DND-41 (cell line): ENCODE measurements around the gene GRID2.

ENCODE experiments used
- ATAC-seq: fragments of 200-7000 bp; cut with Tn5 transposase; 3 replicates; pipeline ENCODE4 v1.9.1; 2021; ENCODE audit warnings: low read depth; ENCODE audit not compliant: insufficient read depth
- DNase-seq: peaks from one replicate; pipeline ENCODE4 v3.0.0-alpha.2; 2020
- H2AFZ ChIP-seq: 2 replicates; pipeline ENCODE4 v1.6.0; 2012; ENCODE audit warnings: low read depth, low read length
- H3K27ac ChIP-seq: 2 replicates; pipeline ENCODE4 v1.5.1; 2012; ENCODE audit warnings: low read length, inconsistent platforms
- H3K27me3 ChIP-seq: fragments of 200-600 bp; sonication (generic); 2 replicates; pipeline ENCODE4 v1.6.0; 2012; ENCODE audit warnings: low read length, mild to moderate bottlenecking, inconsistent platforms; ENCODE audit not compliant: insufficient read depth, poor library complexity
- H3K36me3 ChIP-seq: 2 replicates; pipeline ENCODE4 v1.5.1; 2012; ENCODE audit warnings: low read length, inconsistent platforms; ENCODE audit not compliant: insufficient read depth
- H3K4me1 ChIP-seq: 2 replicates; pipeline ENCODE4 v1.5.1; 2012; ENCODE audit warnings: mild to moderate bottlenecking, low read length; ENCODE audit not compliant: insufficient read depth
- H3K4me2 ChIP-seq: 2 replicates; pipeline ENCODE4 v1.6.0; 2012; ENCODE audit warnings: mild to moderate bottlenecking, moderate library complexity, low read length, inconsistent platforms; ENCODE audit not compliant: insufficient read depth
- H3K4me3 ChIP-seq, 2 experiments: fragments of 200-600 bp in 1 of 2; shearing (Covaris generic) in 1 of 2; 2 replicates each; pipeline ENCODE4 v1.5.1; 2012 to 2016; ENCODE audit warnings: inconsistent platforms in 2 of 2, low read length in 2 of 2, mild to moderate bottlenecking in 2 of 2, low read depth in 1 of 2, moderate library complexity in 1 of 2
- H3K79me2 ChIP-seq: 2 replicates; pipeline ENCODE4 v1.6.0; 2012; ENCODE audit warnings: low read length, inconsistent platforms; ENCODE audit not compliant: insufficient read depth
- H3K9ac ChIP-seq: 2 replicates; pipeline ENCODE4 v1.6.0; 2012; ENCODE audit warnings: low read depth, mild to moderate bottlenecking, inconsistent platforms, low read length, moderate library complexity
- H3K9me3 ChIP-seq: 2 replicates; pipeline ENCODE4 v1.5.1; 2012; ENCODE audit warnings: low read length, moderate library complexity, mild to moderate bottlenecking, inconsistent platforms; ENCODE audit not compliant: insufficient read depth, severe bottlenecking
- H4K20me1 ChIP-seq: 2 replicates; pipeline ENCODE4 v1.6.0; 2012; ENCODE audit warnings: low read length; ENCODE audit not compliant: insufficient read depth
- CTCF ChIP-seq: IDR thresholded peaks from 2 replicates; pipeline ENCODE4 v1.5.1; 2012; ENCODE audit warnings: borderline replicate concordance, low read length, moderate library complexity, mild to moderate bottlenecking; ENCODE audit not compliant: poor library complexity, severe bottlenecking; ENCODE audit errors: extremely low read depth
- EZH2 ChIP-seq: IDR thresholded peaks from 3 replicates; pipeline ENCODE4 v1.6.1; 2012; ENCODE audit warnings: borderline replicate concordance, low read depth, mild to moderate bottlenecking, moderate library complexity, low read length, inconsistent platforms; ENCODE audit not compliant: severe bottlenecking

The GRID2 gene

GRCh38 chr4:93764639-93765246 is 1461.0 kb downstream of the GRID2 start:
- H2AFZ ChIP-seq = no peak overlapping the region
- H3K79me2 ChIP-seq = no peaks in the 10 kb centered on the region
- H3K4me1 ChIP-seq = no peaks in the 10 kb centered on the region
- no peak for TF ChIP-seq EZH2
- TF ChIP-seq CTCF = peak; percentile 80
- H3K36me3 ChIP-seq = no peaks in the 10 kb centered on the region
- no peak overlapping the region for H3K27ac ChIP-seq
- H3K4me3 ChIP-seq = no peak overlapping the region
- DNase-seq (peak; percentile 12), ATAC-seq (peak; percentile 58; the same call in 1 of the 3 replicates)
- no peaks in the 10 kb centered on the region for H3K9me3 ChIP-seq
- H3K27me3 ChIP-seq = peaks cover 2% of the 10 kb centered on the region
- H4K20me1 ChIP-seq = no peaks in the 10 kb centered on the region
- no peak overlapping the region for H3K9ac ChIP-seq
- no peak overlapping the region for H3K4me2 ChIP-seq

- Histone ChIP-seq H3K9ac (no peak overlapping the region), H3K4me2 (no peak overlapping the region), H3K4me1 (no peaks in the 10 kb centered on the region), H2AFZ (no peak overlapping the region), H4K20me1 (no peaks in the 10 kb centered on the region), H3K27ac (no peak overlapping the region), H3K4me3 (no peak overlapping the region), H3K36me3 (no peaks in the 10 kb centered on the region), H3K9me3 (no peaks in the 10 kb centered on the region), H3K27me3 (peaks cover 2% of the 10 kb centered on the region), H3K79me2 (no peaks in the 10 kb centered on the region)
- no peak for ATAC-seq
- DNase-seq = no peak
- TF ChIP-seq CTCF (no peak), EZH2 (no peak)
Measured at GRCh38 chr4:93767917-93768316, 1464.2 kb downstream of the GRID2 start.

- Histone ChIP-seq H3K9ac (no peak overlapping the region), H3K4me2 (no peak overlapping the region), H2AFZ (no peak overlapping the region), H4K20me1 (no peaks in the 10 kb centered on the region), H3K27ac (no peak overlapping the region), H3K4me3 (no peak overlapping the region), H3K36me3 (no peaks in the 10 kb centered on the region), H3K4me1 (no peaks in the 10 kb centered on the region), H3K9me3 (no peaks in the 10 kb centered on the region), H3K27me3 (peaks cover 2% of the 10 kb centered on the region), H3K79me2 (no peaks in the 10 kb centered on the region)
- ATAC-seq (no peak), DNase-seq (no peak)
- TF ChIP-seq EZH2 (no peak), CTCF (no peak)
Measured at GRCh38 chr4:93770201-93770600, 1466.4 kb downstream of the GRID2 start.
